MCF 10A (cell line): ENCODE data around the gene TTLL5. TPM values are rescaled to one million over a fixed set of nuclear protein-coding genes. Genes with fewer than 3 reads are reported as not detected.

ENCODE experiments used
- BruUV-seq: library from RNA; stranded (reverse); fragments of 400-500 nt; replicated peaks from 2 replicates; lab custom pipeline; 2021; lab: Mats Ljungman, UMichigan
- CTCF ChIA-PET: fragments of 300-600 bp; sonication (Branson Sonifier 250); formaldehyde crosslinking; extraction: SDS; loops from one replicate; lab custom pipeline; 2021; ENCODE audit warnings: antibody characterized with exemption, inconsistent platforms; lab: Yijun Ruan, JAX
- POLR2A ChIA-PET: fragments of 300-600, 350-650 bp; sonication (Branson Sonifier 250); formaldehyde crosslinking; extraction: SDS; loops from one replicate; lab custom pipeline; 2020; ENCODE audit warnings: antibody characterized with exemption, inconsistent platforms; lab: Yijun Ruan, JAX
- DNase-seq: peaks from one replicate; pipeline ENCODE4 v3.0.0-alpha.2; 2018; ENCODE audit not compliant: unreplicated experiment
- H3K27ac Mint-ChIP-seq: one replicate; pipeline ENCODE4 v1.8.0; 2022; ENCODE audit warnings: mild to moderate bottlenecking, low read depth, mixed read lengths; ENCODE audit not compliant: unreplicated experiment
- H3K27me3 Mint-ChIP-seq: one replicate; pipeline ENCODE4 v1.8.0; 2022; ENCODE audit warnings: mixed read lengths; ENCODE audit not compliant: insufficient read depth, unreplicated experiment
- H3K36me3 Mint-ChIP-seq: one replicate; pipeline ENCODE4 v1.8.0; 2022; ENCODE audit warnings: mild to moderate bottlenecking, moderate library complexity, mixed read lengths; ENCODE audit not compliant: insufficient read depth, unreplicated experiment
- H3K4me1 Mint-ChIP-seq: one replicate; pipeline ENCODE4 v1.8.0; 2022; ENCODE audit warnings: mixed read lengths; ENCODE audit not compliant: insufficient read depth, unreplicated experiment
- H3K4me3 Mint-ChIP-seq: one replicate; pipeline ENCODE4 v1.8.0; 2022; ENCODE audit warnings: mild to moderate bottlenecking, moderate library complexity, mixed read lengths; ENCODE audit not compliant: unreplicated experiment
- H3K9me3 Mint-ChIP-seq: one replicate; pipeline ENCODE4 v1.8.0; 2022; ENCODE audit warnings: mixed read lengths; ENCODE audit not compliant: unreplicated experiment
- CTCF ChIP-seq: fragments of 200-600 bp; IDR thresholded peaks from one replicate; pipeline ENCODE4 v1.8.0; 2022; ENCODE audit warnings: antibody characterized with exemption, mild to moderate bottlenecking; ENCODE audit not compliant: unreplicated experiment
- intact Hi-C: fragments of 100-400 bp; cut with micrococcal nuclease; formaldehyde crosslinking; loops from 2 replicates; pipeline ENCODE4 v1.14.1; 2022
- total RNA-seq: library from RNA; stranded (reverse); gene quantifications from 2 replicates; pipeline ENCODE4 v1.2.3, GENCODE V29; 2022

The TTLL5 gene
- total RNA-seq, 1 experiment from 2014 or later: 31.7 TPM

GRCh38 chr14:75995372-75996041, 334.5 kb downstream of the TTLL5 start:
- POLR2A ChIA-PET: interaction anchor here (1.2 kb wide), 1 partner anchor 10 kb away, joined by 6 read pairs; the partner anchor contains the start of gene IFT43
- no peak overlapping the region for H3K4me3 Mint-ChIP-seq
- no peaks in the 10 kb centered on the region for H3K27me3 Mint-ChIP-seq
- CTCF ChIA-PET: interaction anchor here (1.0 kb wide), 3 partner anchors 80 to 649 kb away, joined by 3 to 4 read pairs (median 3); no protein-coding TSS in a partner anchor
- BruUV-seq: no TSS peak
- no peaks in the 10 kb centered on the region for H3K9me3 Mint-ChIP-seq
- no peak overlapping the region for H3K27ac Mint-ChIP-seq
- H3K36me3 Mint-ChIP-seq: peaks cover 40% of the 10 kb centered on the region
- no peak for DNase-seq
- H3K4me1 Mint-ChIP-seq: no peaks in the 10 kb centered on the region
- intact Hi-C loops: no loop called here
- TF ChIP-seq CTCF: no peak

GRCh38 chr14:75996488-75996887, 335.4 kb downstream of the TTLL5 start:
- Mint-ChIP-seq H3K27ac (no peak overlapping the region), H3K9me3 (no peaks in the 10 kb centered on the region), H3K4me3 (no peak overlapping the region), H3K4me1 (no peaks in the 10 kb centered on the region), H3K36me3 (peaks cover 50% of the 10 kb centered on the region), H3K27me3 (no peaks in the 10 kb centered on the region)
- POLR2A ChIA-PET: interaction anchor here (0.7 to 1.5 kb wide), 2 partner anchors 10 to 192 kb away, joined by 3 to 4 read pairs; no protein-coding TSS in a partner anchor
- DNase-seq: no peak
- intact Hi-C loops: no loop called here
- BruUV-seq: no TSS peak
- CTCF ChIA-PET: interaction anchor here (1.0 kb wide), 1 partner anchor 648 kb away, joined by 4 read pairs; no protein-coding TSS in a partner anchor
- no peak for TF ChIP-seq CTCF

GRCh38 chr14:75999511-76000190, 338.6 kb downstream of the TTLL5 start:
- no peaks in the 10 kb centered on the region for H3K27me3 Mint-ChIP-seq
- no peaks in the 10 kb centered on the region for H3K4me1 Mint-ChIP-seq
- H3K27ac Mint-ChIP-seq: no peak overlapping the region
- ChIA-PET POLR2A (interaction anchor here (0.6 kb wide), 1 partner anchor 18 kb away, joined by 3 read pairs; no protein-coding TSS in a partner anchor), CTCF (interaction anchor here (0.6 kb wide), 1 partner anchor 30 kb away, joined by 4 read pairs; no protein-coding TSS in a partner anchor)
- intact Hi-C loops: no loop called here
- no peak for TF ChIP-seq CTCF
- no peak for DNase-seq
- no peak overlapping the region for H3K4me3 Mint-ChIP-seq
- H3K36me3 Mint-ChIP-seq: peaks cover 58% of the 10 kb centered on the region
- no TSS peak for BruUV-seq
- H3K9me3 Mint-ChIP-seq: peaks cover 16% of the 10 kb centered on the region

- Mint-ChIP-seq H3K9me3 (peaks cover 21% of the 10 kb centered on the region), H3K27ac (no peak overlapping the region), H3K4me1 (no peaks in the 10 kb centered on the region), H3K27me3 (no peaks in the 10 kb centered on the region), H3K36me3 (peaks cover 80% of the 10 kb centered on the region), H3K4me3 (no peak overlapping the region)
- no peak for DNase-seq
- intact Hi-C loops: no loop called here
- CTCF ChIA-PET: no interaction called here
- no peak for TF ChIP-seq CTCF
- POLR2A ChIA-PET: interaction anchor here (1.8 kb wide), 1 partner anchor 16 kb away, joined by 4 read pairs; no protein-coding TSS in a partner anchor
- BruUV-seq: no TSS peak
Observed at GRCh38 chr14:76002383-76002782, 341.3 kb downstream of the TTLL5 start.
